NCI-H82 (cell line): Measurements from ENCODE around the gene TMEM150B.

Experiments used
- DNase-seq: peaks from one replicate; lab custom pipeline; 2025; lab: John Stamatoyannopoulos, UW

TMEM150B gene

GRCh38 chr19:55325172-55325571 is at the start of gene TMEM150B:
Gene TMEM150B, minus strand, starts transcription at chr19:55325341. Its CDS starts 4,305 bp downstream, at chr19:55321036.
- no peak for DNase-seq

GRCh38 chr19:55373993-55374757 is 49.0 kb upstream of the TMEM150B start:
- no peak for DNase-seq

- no peak for DNase-seq
Observed at GRCh38 chr19:55373306-55373992, 48.3 kb upstream of the TMEM150B start.

- no peak for DNase-seq
Observed at GRCh38 chr19:55372316-55373081, 47.4 kb upstream of the TMEM150B start.

GRCh38 chr19:55370305-55370988 is 45.3 kb upstream of the TMEM150B start, which contains the start of gene IL11:
Gene IL11, minus strand, starts transcription at chr19:55370463. Its CDS starts 153 bp downstream, at chr19:55370310.
- no peak for DNase-seq

- peak; percentile 82 for DNase-seq
Observed at GRCh38 chr19:55369653-55370304, 44.6 kb upstream of the TMEM150B start.

- DNase-seq, result peak; percentile 37
Observed at GRCh38 chr19:55368701-55369563, 43.8 kb upstream of the TMEM150B start.

- DNase-seq, result no peak
Observed at GRCh38 chr19:55368106-55368505, 43.0 kb upstream of the TMEM150B start.

- DNase-seq, result no peak
Observed at GRCh38 chr19:55366790-55367189, 41.6 kb upstream of the TMEM150B start.

GRCh38 chr19:55365964-55366363 is 40.8 kb upstream of the TMEM150B start:
- no peak for DNase-seq

GRCh38 chr19:55365245-55365644 is 40.1 kb upstream of the TMEM150B start:
- DNase-seq, result no peak

GRCh38 chr19:55362990-55363716 is 38.0 kb upstream of the TMEM150B start, which contains the start of gene GARIN5B:
Gene GARIN5B, minus strand, starts transcription at chr19:55363260. Its CDS starts 194 bp downstream, at chr19:55363066.
- no peak for DNase-seq

- no peak for DNase-seq
Observed at GRCh38 chr19:55362174-55362989, 37.2 kb upstream of the TMEM150B start.

GRCh38 chr19:55360902-55361301 is 35.8 kb upstream of the TMEM150B start:
- DNase-seq, result no peak

GRCh38 chr19:55358943-55359908 is 34.1 kb upstream of the TMEM150B start:
- DNase-seq, result no peak

- no peak for DNase-seq
Observed at GRCh38 chr19:55358493-55358892, 33.4 kb upstream of the TMEM150B start.

- peak; percentile 60 for DNase-seq
Observed at GRCh38 chr19:55355213-55355821, 30.2 kb upstream of the TMEM150B start.
